ENCODE data around the gene CACNA1C. TPM values are rescaled to one million over a fixed set of nuclear protein-coding genes. Genes with fewer than 3 reads are reported as not detected.

The CACNA1C gene
- total and polyA plus RNA-seq, 4 donors = 14.8 to 22.2 (median 18.3) TPM

DNA sequence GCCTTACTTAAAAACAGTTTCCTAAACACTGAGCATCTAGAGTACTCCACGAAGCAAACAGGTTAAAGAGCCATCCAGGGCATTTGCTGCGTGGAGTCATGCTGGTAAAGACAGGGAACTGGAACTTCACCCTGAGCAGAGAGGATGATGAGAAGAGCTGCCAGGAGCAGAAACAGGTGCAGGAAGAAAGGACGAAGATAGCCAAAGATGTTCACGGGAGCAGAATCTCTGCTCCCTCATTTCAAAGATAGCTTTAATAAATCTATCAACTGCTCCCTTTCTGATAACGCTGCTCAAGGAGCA lies 461.2 kb downstream of the CACNA1C start:
- H3K27ac ChIP-seq (ENCODE audit: low read depth, low read length) = no peak overlapping the region
- no peaks in the 10 kb centered on the region for H3K27me3 ChIP-seq (ENCODE audit: control insufficient read depth, insufficient read depth, low read length)
- 73% methylated on average over 2 of the region's 5 CpGs for WGBS (ENCODE audit: insufficient coverage)
- no peak overlapping the region for H3K4me3 ChIP-seq (ENCODE audit: low read depth, low read length)
- H3K36me3 ChIP-seq (ENCODE audit: control insufficient read depth, insufficient read depth, low read length) = no peaks in the 10 kb centered on the region
- no peaks in the 10 kb centered on the region for H3K9me3 ChIP-seq (ENCODE audit: control insufficient read depth, insufficient read depth, low read length)
- H3K4me1 ChIP-seq (ENCODE audit: control insufficient read depth, insufficient read depth, low read length) = peaks cover 3% of the 10 kb centered on the region
- DNase-seq (ENCODE audit: low read depth in 4 of 6, low spot score in 6 of 6) = no peak

DNA sequence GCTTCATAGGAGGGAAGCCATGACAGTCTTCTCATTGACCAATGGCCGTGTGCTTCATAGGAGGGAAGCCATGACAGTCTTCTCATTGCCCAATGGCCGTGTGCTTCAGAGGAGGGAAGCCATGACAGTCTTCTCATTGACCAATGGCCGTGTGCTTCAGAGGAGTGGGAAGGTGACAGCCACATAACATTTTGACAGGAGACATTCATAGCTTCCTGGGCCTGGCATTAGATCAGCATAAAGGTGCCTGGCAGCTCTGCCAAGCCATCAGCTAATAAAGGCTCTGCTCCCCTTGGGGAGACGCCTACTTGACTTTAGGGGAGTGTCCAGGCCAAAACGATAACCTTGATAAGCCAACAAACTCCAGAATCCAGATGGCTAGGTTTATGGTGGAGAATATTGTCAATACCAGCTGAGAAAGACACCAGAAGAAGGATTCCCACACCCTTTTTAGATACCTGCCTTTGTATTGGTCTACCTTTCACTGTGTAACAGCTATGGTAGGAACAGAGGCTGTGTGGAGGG lies 468.0 kb downstream of the CACNA1C start:
- no peak for DNase-seq (ENCODE audit: low read depth in 4 of 6, low spot score in 6 of 6)
- 100% methylated on average over 1 of the region's 5 CpGs for WGBS (ENCODE audit: insufficient coverage)
- Histone ChIP-seq H3K36me3 (ENCODE audit: control insufficient read depth, insufficient read depth, low read length) (peaks cover 11% of the 10 kb centered on the region), H3K27me3 (ENCODE audit: control insufficient read depth, insufficient read depth, low read length) (no peaks in the 10 kb centered on the region), H3K9me3 (ENCODE audit: control insufficient read depth, insufficient read depth, low read length) (no peaks in the 10 kb centered on the region), H3K27ac (ENCODE audit: low read depth, low read length) (no peak overlapping the region), H3K4me3 (ENCODE audit: low read depth, low read length) (no peak overlapping the region), H3K4me1 (ENCODE audit: control insufficient read depth, insufficient read depth, low read length) (no peaks in the 10 kb centered on the region)

DNA sequence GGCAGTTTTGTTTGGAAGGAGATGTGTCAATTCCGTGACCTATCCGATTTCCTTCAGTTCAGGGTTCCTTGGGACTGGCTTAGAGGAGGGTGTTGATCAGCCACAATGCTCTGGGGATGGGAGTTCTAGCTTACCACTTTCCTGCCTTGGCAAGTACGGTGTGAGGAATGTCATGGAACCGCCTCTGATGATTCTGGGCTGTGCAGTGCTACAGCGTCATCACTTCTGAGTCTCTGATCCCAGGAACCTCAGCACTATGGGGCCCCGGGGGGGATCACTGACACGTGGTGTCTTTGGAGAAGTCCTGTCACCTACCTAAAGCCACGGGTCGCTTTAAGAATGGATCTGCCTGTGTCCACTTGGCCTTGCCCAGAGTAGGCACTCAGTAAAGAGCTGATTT lies 470.5 kb downstream of the CACNA1C start:
- WGBS (ENCODE audit: insufficient coverage) = 89% methylated on average over 9 of the region's 9 CpGs
- H3K4me3 ChIP-seq (ENCODE audit: low read depth, low read length) = no peak overlapping the region
- no peak overlapping the region for H3K27ac ChIP-seq (ENCODE audit: low read depth, low read length)
- no peaks in the 10 kb centered on the region for H3K4me1 ChIP-seq (ENCODE audit: control insufficient read depth, insufficient read depth, low read length)
- no peak for DNase-seq (ENCODE audit: low read depth in 4 of 6, low spot score in 6 of 6)
- peaks cover 11% of the 10 kb centered on the region for H3K36me3 ChIP-seq (ENCODE audit: control insufficient read depth, insufficient read depth, low read length)
- H3K27me3 ChIP-seq (ENCODE audit: control insufficient read depth, insufficient read depth, low read length) = no peaks in the 10 kb centered on the region
- no peaks in the 10 kb centered on the region for H3K9me3 ChIP-seq (ENCODE audit: control insufficient read depth, insufficient read depth, low read length)

DNA sequence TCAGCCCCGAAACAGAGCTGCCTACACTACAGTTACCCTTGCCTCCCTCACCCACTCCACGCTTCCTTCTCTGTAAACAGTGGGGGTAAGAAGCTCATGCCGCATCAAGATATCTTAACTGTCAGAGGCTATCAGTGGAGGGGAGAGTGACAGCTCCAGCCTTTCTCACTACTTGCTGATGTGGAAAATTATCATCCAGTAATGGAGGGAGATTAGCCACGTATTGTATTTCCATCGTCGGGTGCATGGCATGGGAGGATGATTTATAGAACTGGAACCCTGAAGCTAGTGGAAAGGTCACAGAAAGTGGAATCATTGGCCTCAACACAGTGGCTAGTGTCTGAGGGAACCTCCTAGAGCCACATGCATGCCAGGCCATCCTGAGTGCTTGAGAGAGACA lies 471.1 kb downstream of the CACNA1C start:
- Histone ChIP-seq H3K36me3 (ENCODE audit: control insufficient read depth, insufficient read depth, low read length) (peaks cover 11% of the 10 kb centered on the region), H3K27me3 (ENCODE audit: control insufficient read depth, insufficient read depth, low read length) (no peaks in the 10 kb centered on the region), H3K27ac (ENCODE audit: low read depth, low read length) (no peak overlapping the region), H3K4me1 (ENCODE audit: control insufficient read depth, insufficient read depth, low read length) (no peaks in the 10 kb centered on the region), H3K4me3 (ENCODE audit: low read depth, low read length) (no peak overlapping the region), H3K9me3 (ENCODE audit: control insufficient read depth, insufficient read depth, low read length) (no peaks in the 10 kb centered on the region)
- no peak for DNase-seq (ENCODE audit: low read depth in 4 of 6, low spot score in 6 of 6)
- WGBS (ENCODE audit: insufficient coverage) = 71% methylated on average over 3 of the region's 6 CpGs

DNA sequence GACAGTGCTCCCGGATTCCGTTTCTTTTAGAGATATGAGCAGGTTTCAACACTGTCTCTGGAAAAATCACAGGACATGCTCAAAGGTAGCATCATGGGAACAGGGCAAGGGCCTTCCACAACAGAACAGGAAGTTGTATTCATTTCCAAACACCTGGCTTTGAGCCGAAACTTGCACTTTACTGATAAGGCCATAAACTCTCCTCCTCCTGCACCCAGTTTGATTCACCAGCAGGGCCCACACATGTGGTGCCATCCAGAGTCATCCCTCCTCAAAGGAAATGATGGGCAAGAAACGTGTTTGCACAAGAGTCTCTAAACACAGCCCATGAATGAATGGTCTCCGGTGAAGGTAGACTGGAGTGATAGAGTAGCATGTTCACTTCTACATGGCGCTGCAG lies 473.6 kb downstream of the CACNA1C start:
- Histone ChIP-seq H3K9me3 (ENCODE audit: control insufficient read depth, insufficient read depth, low read length) (no peaks in the 10 kb centered on the region), H3K27me3 (ENCODE audit: control insufficient read depth, insufficient read depth, low read length) (no peaks in the 10 kb centered on the region), H3K4me1 (ENCODE audit: control insufficient read depth, insufficient read depth, low read length) (no peaks in the 10 kb centered on the region), H3K36me3 (ENCODE audit: control insufficient read depth, insufficient read depth, low read length) (peaks cover 4% of the 10 kb centered on the region), H3K4me3 (ENCODE audit: low read depth, low read length) (no peak overlapping the region), H3K27ac (ENCODE audit: low read depth, low read length) (no peak overlapping the region)
- 92% methylated on average over 3 of the region's 6 CpGs for WGBS (ENCODE audit: insufficient coverage)
- DNase-seq (ENCODE audit: low read depth in 4 of 6, low spot score in 6 of 6) = no peak

DNA sequence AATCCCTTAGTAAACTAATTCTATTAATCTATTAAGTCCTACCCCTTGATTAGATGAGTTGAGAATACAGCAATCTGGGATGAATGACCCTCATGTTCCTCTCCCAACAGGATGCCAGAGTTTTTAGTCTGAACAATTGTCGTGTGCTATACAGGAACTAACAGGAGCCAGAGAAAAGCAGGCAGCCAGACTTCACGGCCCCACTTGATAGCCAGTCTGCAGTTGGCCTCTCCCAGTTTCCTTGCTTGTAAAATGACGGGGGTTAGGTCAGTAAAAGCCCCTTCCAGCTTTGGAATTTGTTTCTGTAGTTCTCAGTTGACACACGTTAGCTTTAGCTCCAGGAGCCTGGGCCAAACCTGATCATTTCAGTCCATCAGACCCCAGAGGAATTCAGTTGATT lies 475.2 kb downstream of the CACNA1C start:
- H3K36me3 ChIP-seq (ENCODE audit: control insufficient read depth, insufficient read depth, low read length) = peaks cover 2% of the 10 kb centered on the region
- 70% methylated on average over 4 of the region's 4 CpGs for WGBS (ENCODE audit: insufficient coverage)
- H3K9me3 ChIP-seq (ENCODE audit: control insufficient read depth, insufficient read depth, low read length) = no peaks in the 10 kb centered on the region
- H3K4me1 ChIP-seq (ENCODE audit: control insufficient read depth, insufficient read depth, low read length) = no peaks in the 10 kb centered on the region
- no peak overlapping the region for H3K27ac ChIP-seq (ENCODE audit: low read depth, low read length)
- no peak overlapping the region for H3K4me3 ChIP-seq (ENCODE audit: low read depth, low read length)
- DNase-seq (ENCODE audit: low read depth in 4 of 6, low spot score in 6 of 6) = no peak
- no peaks in the 10 kb centered on the region for H3K27me3 ChIP-seq (ENCODE audit: control insufficient read depth, insufficient read depth, low read length)

DNA sequence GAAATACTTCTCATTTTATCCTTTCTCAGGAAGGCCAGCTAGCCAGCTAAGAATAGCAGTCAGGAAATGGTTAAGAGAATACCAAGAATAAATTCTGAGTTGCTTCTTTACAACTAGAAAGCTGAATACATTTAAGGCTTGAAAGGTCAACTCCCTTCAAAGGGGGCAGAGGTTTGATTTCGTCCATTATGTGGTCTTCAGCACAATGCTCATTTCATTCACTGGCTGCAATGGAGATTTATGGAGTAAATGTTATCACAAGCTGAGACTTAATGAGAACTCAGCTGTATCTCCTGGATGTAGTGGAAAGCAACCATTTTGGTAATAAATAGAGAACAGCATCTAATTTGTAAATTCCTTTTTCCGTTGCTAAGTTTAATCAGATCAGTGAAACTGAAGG lies 477.0 kb downstream of the CACNA1C start:
- Histone ChIP-seq H3K27ac (ENCODE audit: low read depth, low read length) (no peak overlapping the region), H3K4me3 (ENCODE audit: low read depth, low read length) (no peak overlapping the region), H3K4me1 (ENCODE audit: control insufficient read depth, insufficient read depth, low read length) (no peaks in the 10 kb centered on the region), H3K36me3 (ENCODE audit: control insufficient read depth, insufficient read depth, low read length) (peaks cover 2% of the 10 kb centered on the region), H3K27me3 (ENCODE audit: control insufficient read depth, insufficient read depth, low read length) (no peaks in the 10 kb centered on the region), H3K9me3 (ENCODE audit: control insufficient read depth, insufficient read depth, low read length) (no peaks in the 10 kb centered on the region)
- peak in 1 of 6 donors; percentile 42 for DNase-seq (ENCODE audit: low read depth in 4 of 6, low spot score in 6 of 6)
- no CpG with 5 or more reads among the region's 2 CpGs for WGBS (ENCODE audit: insufficient coverage)

DNA sequence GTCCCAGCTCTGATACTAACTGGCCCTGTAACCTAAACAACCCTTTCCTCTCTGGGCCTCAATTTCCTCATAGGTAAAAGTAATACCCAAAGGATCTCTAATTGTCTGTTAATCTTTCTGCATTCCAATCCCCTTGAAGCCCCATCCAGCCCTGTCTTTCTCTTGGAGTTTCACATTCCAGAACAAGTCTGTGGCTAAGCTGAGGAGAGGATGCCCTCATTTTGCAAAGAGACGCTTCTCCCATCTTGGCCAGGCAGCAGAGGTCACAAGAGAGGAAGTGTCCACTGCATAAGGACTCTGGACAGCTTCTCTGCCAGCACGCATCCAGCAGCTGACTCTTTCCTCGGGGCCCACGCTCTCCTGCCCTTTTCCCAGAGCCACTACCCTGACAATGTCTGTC lies 478.6 kb downstream of the CACNA1C start:
- DNase-seq (ENCODE audit: low read depth in 4 of 6, low spot score in 6 of 6) = no peak
- Histone ChIP-seq H3K4me3 (ENCODE audit: low read depth, low read length) (no peak overlapping the region), H3K27me3 (ENCODE audit: control insufficient read depth, insufficient read depth, low read length) (no peaks in the 10 kb centered on the region), H3K36me3 (ENCODE audit: control insufficient read depth, insufficient read depth, low read length) (peaks cover 2% of the 10 kb centered on the region), H3K9me3 (ENCODE audit: control insufficient read depth, insufficient read depth, low read length) (no peaks in the 10 kb centered on the region), H3K4me1 (ENCODE audit: control insufficient read depth, insufficient read depth, low read length) (peaks cover 3% of the 10 kb centered on the region), H3K27ac (ENCODE audit: low read depth, low read length) (no peak overlapping the region)
- 88% methylated on average over 4 of the region's 4 CpGs for WGBS (ENCODE audit: insufficient coverage)

DNA sequence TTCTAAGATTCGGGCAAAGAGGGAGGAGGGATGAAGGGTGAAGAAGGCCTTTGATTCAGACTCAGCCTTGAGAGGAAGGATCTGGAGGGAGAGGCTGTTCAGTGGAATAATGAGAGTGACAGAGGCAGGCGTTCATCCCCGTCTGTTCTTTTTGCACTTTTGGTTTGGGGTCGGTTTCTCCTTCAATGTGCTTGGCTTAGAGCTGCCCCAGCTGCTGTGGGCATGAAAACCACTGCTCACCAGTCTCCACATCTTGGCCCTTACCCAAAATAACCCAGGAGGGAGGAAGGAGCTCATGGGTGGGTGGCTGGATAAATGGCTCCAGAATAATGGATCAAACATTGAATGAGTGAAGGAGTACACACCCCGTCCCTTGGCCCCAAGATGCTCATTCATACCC lies 480.2 kb downstream of the CACNA1C start:
- Histone ChIP-seq H3K27me3 (ENCODE audit: control insufficient read depth, insufficient read depth, low read length) (no peaks in the 10 kb centered on the region), H3K27ac (ENCODE audit: low read depth, low read length) (no peak overlapping the region), H3K9me3 (ENCODE audit: control insufficient read depth, insufficient read depth, low read length) (no peaks in the 10 kb centered on the region), H3K36me3 (ENCODE audit: control insufficient read depth, insufficient read depth, low read length) (peaks cover 5% of the 10 kb centered on the region), H3K4me1 (ENCODE audit: control insufficient read depth, insufficient read depth, low read length) (peaks cover 9% of the 10 kb centered on the region), H3K4me3 (ENCODE audit: low read depth, low read length) (no peak overlapping the region)
- DNase-seq (ENCODE audit: low read depth in 4 of 6, low spot score in 6 of 6) = no peak
- 71% methylated on average over 1 of the region's 5 CpGs for WGBS (ENCODE audit: insufficient coverage)

DNA sequence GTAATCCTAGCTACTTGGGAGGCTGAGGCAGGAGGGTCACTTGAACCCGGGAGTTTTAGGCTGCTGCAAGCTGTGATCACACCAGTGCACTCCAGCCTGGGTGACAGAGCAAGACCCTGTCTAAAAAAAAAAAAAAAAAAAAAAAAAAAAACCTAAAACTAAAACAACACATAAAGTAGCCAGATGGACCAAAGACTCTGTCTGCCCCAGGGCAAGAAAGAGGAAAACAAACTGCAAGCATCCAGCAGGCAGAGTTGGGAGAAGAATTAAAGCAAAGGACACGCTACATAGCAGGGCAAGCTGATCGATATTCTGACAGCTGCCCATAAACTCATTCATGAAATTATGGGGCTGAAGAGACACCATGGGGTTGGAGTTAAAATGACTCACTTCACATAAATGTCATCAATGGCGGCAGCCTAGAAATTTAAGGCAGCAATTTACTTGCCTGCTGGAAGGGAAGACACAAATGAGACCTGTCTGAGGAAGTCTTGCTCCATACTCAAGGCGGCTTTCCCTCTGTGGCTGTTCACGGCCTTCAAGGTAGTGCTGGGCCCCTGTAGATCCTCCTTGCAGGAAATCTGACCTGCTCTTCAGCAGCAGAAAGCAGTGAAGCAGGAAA lies 482.9 kb downstream of the CACNA1C start:
- no peaks in the 10 kb centered on the region for H3K9me3 ChIP-seq (ENCODE audit: control insufficient read depth, insufficient read depth, low read length)
- no peak overlapping the region for H3K4me3 ChIP-seq (ENCODE audit: low read depth, low read length)
- H3K36me3 ChIP-seq (ENCODE audit: control insufficient read depth, insufficient read depth, low read length) = peaks cover 12% of the 10 kb centered on the region
- H3K4me1 ChIP-seq (ENCODE audit: control insufficient read depth, insufficient read depth, low read length) = peaks cover 19% of the 10 kb centered on the region
- 79% methylated on average over 4 of the region's 6 CpGs for WGBS (ENCODE audit: insufficient coverage)
- H3K27me3 ChIP-seq (ENCODE audit: control insufficient read depth, insufficient read depth, low read length) = no peaks in the 10 kb centered on the region
- DNase-seq (ENCODE audit: low read depth in 4 of 6, low spot score in 6 of 6) = peak in 1 of 6 donors; percentile 69
- no peak overlapping the region for H3K27ac ChIP-seq (ENCODE audit: low read depth, low read length)
